Esophagus squamous epithelium (tissue), 4 donors: ENCODE results near the gene HNRNPAB.

Experiments
- CTCF ChIP-seq, 6 experiments: fragments of 450-650 bp in 4 of 6; fragments of 200-600 bp in 2 of 6; sonication (generic) in 2 of 6; IDR thresholded peaks; one replicate each; pipeline ENCODE4 v1.5.1; 2016 to 2019; ENCODE audit warnings: antibody characterized with exemption in 6 of 6, mild to moderate bottlenecking in 4 of 6, moderate library complexity in 4 of 6
- POLR2A ChIP-seq, 4 donors: fragments of 450-650 bp; IDR thresholded peaks; one replicate each; pipeline ENCODE4 v1.6.1; 2017; ENCODE audit warnings: antibody characterized with exemption in 4 of 4, mild to moderate bottlenecking in 4 of 4, moderate library complexity in 3 of 4

GRCh38 chr5:178224403-178224802 lies 20.1 kb downstream of the HNRNPAB start:
- TF ChIP-seq CTCF (IDR thresholded peaks at IDR 0.05) (no peak), POLR2A (IDR thresholded peaks at IDR 0.05) (no peak)
